Measurements from ENCODE around the gene OR11H12.
"Not testable (repeated sequence)": the region's sequence is repeated elsewhere in the genome, so short reads cannot be mapped to it uniquely, and the experiment has no call there.

GRCh38 chr14:18636066-18636465 is 35.1 kb downstream of the OR11H12 start:
- not testable (repeated sequence) for TF ChIP-seq CTCF (IDR thresholded peaks at IDR 0.05); TP53 (CRISPR knock-in tag; IDR thresholded peaks at IDR 0.05); MAZ (IDR thresholded peaks at IDR 0.05; ENCODE audit: borderline replicate concordance, low read depth, low read length); EP300 (IDR thresholded peaks at IDR 0.05); MAX (IDR thresholded peaks at IDR 0.05)

All from A549 (cell line).